Peyer's patch (tissue), 4 donors: ENCODE results near the gene CHAC1.

Experiments
- POLR2A ChIP-seq, 2 donors: fragments of 450-650 bp; IDR thresholded peaks; one replicate each; pipeline ENCODE4 v1.5.1; 2017; ENCODE audit warnings: antibody characterized with exemption in 2 of 2, mild to moderate bottlenecking in 2 of 2, moderate library complexity in 2 of 2
- TF ChIP-seq, protein P1 (sequence below), 6 experiments: fragments of 450-650 bp in 4 of 6; fragments of 200-600 bp in 2 of 6; sonication (generic) in 1 of 6; IDR thresholded peaks; one replicate each; pipeline ENCODE4 v1.5.1; 2017 to 2019; ENCODE audit warnings: antibody characterized with exemption in 6 of 6, mild to moderate bottlenecking in 3 of 6, moderate library complexity in 1 of 6

DNA sequence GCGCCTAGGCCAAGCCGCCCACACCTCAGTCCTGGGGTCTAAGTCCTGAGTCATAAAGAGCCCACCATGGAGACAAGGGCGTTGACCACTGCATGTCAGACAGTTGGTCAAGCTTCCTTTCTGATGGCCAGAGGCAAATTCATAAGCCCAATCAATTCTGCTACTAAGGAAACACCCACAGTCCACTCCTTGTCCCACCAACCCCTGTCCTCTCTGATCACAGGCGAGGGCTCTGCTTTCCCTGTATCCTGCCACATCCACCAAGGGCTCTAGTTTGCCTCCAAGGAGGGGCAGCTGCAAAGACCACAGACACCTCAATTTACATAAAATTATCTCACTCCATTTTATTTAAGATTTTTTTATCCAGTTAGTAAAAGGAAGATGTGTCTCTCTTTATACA, 25.3 kb downstream of the CHAC1 start:
- TF ChIP-seq, protein P1, sequence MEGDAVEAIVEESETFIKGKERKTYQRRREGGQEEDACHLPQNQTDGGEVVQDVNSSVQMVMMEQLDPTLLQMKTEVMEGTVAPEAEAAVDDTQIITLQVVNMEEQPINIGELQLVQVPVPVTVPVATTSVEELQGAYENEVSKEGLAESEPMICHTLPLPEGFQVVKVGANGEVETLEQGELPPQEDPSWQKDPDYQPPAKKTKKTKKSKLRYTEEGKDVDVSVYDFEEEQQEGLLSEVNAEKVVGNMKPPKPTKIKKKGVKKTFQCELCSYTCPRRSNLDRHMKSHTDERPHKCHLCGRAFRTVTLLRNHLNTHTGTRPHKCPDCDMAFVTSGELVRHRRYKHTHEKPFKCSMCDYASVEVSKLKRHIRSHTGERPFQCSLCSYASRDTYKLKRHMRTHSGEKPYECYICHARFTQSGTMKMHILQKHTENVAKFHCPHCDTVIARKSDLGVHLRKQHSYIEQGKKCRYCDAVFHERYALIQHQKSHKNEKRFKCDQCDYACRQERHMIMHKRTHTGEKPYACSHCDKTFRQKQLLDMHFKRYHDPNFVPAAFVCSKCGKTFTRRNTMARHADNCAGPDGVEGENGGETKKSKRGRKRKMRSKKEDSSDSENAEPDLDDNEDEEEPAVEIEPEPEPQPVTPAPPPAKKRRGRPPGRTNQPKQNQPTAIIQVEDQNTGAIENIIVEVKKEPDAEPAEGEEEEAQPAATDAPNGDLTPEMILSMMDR (IDR thresholded peaks at IDR 0.05): no peak
- no peak for TF ChIP-seq POLR2A (IDR thresholded peaks at IDR 0.05)
